Right atrium auricular region (tissue), 2 donors: ENCODE data around the gene DMD. TPM values are rescaled to one million over a fixed set of nuclear protein-coding genes. Genes with fewer than 3 reads are reported as not detected.

Experiments used
- DNase-seq: peaks from one replicate; pipeline ENCODE4 v3.0.0-alpha.2; 2019; ENCODE audit warnings: low spot score
- H3K27ac ChIP-seq, 2 donors: fragments of 200-600 bp; sonication (generic); 1 replicate in 1 of 2; 2 replicates in 1 of 2; pipeline ENCODE4 v1.5.1; 2016 to 2019
- H3K27me3 ChIP-seq, 2 donors: fragments of 200-600 bp; sonication (generic); one replicate each; pipeline versions ENCODE4 v1.5.1 to v1.6.0; 2017 to 2019
- H3K36me3 ChIP-seq: fragments of 200-600 bp; sonication (generic); one replicate; pipeline ENCODE4 v1.5.1; 2016
- H3K4me1 ChIP-seq, 2 donors: fragments of 200-600 bp; sonication (generic); one replicate each; pipeline versions ENCODE4 v1.5.1 to v1.6.0; 2017 to 2019
- H3K4me3 ChIP-seq, 2 donors: fragments of 200-600 bp; sonication (generic); 1 replicate in 1 of 2; 2 replicates in 1 of 2; pipeline ENCODE4 v1.5.1; 2017 to 2019; ENCODE audit warnings: mild to moderate bottlenecking in 1 of 2, moderate library complexity in 1 of 2
- H3K9me3 ChIP-seq, 2 donors: fragments of 200-600 bp; sonication (generic); one replicate each; pipeline ENCODE4 v1.5.1; 2019
- CTCF ChIP-seq, 2 donors: fragments of 200-600 bp; sonication (generic); IDR thresholded peaks; one replicate each; pipeline ENCODE4 v1.5.1; 2019; ENCODE audit warnings: antibody characterized with exemption in 2 of 2
- total RNA-seq, 2 donors: library from RNA; depleted of rRNA; stranded (reverse); fragments of >200 nt; gene quantifications; one replicate each; pipeline ENCODE4 v1.1.0, GENCODE V29; 2016

Gene DMD
- total RNA-seq, 2 donors from 2014 or later = 111 to 135 TPM

DNA sequence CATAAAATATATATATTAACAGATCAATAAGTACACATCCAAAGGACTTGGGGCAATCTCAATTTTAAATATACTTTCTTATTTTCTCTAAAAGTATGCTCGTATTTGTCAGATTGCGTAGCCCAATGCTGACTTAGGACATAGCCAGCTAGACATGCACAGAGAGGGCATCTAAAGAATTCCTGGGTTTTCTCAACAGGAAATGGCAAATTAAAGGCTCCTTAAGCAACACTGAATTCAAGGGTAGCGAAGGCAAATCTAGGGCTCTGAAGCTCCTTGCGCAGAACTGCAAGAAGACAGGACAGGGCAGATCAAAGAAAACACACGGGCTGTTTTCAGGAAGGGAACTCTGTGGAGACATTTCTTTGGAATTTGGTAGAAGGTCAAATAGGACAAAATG is 2044.9 kb downstream of the DMD start:
- Histone ChIP-seq H3K27ac (no peak overlapping the region), H3K36me3 (no peaks in the 10 kb centered on the region), H3K4me3 (no peak overlapping the region), H3K27me3 (no peaks in the 10 kb centered on the region), H3K9me3 (no peaks in the 10 kb centered on the region), H3K4me1 (no peaks in the 10 kb centered on the region)
- no peak for TF ChIP-seq CTCF (IDR thresholded peaks at IDR 0.05)
- no peak for DNase-seq

GRCh38 chrX:31165241-31166035 is 2045.9 kb downstream of the DMD start:
- H3K27me3 ChIP-seq = no peaks in the 10 kb centered on the region
- no peaks in the 10 kb centered on the region for H3K36me3 ChIP-seq
- no peaks in the 10 kb centered on the region for H3K9me3 ChIP-seq
- no peak for DNase-seq
- no peaks in the 10 kb centered on the region for H3K4me1 ChIP-seq
- H3K4me3 ChIP-seq = no peak overlapping the region
- no peak for TF ChIP-seq CTCF (IDR thresholded peaks at IDR 0.05)
- no peak overlapping the region for H3K27ac ChIP-seq

- Histone ChIP-seq H3K27me3 (no peaks in the 10 kb centered on the region), H3K4me1 (no peaks in the 10 kb centered on the region), H3K9me3 (no peaks in the 10 kb centered on the region), H3K4me3 (no peak overlapping the region), H3K27ac (no peak overlapping the region), H3K36me3 (no peaks in the 10 kb centered on the region)
- TF ChIP-seq CTCF (IDR thresholded peaks at IDR 0.05) = no peak
- DNase-seq = no peak
Measured at GRCh38 chrX:31154946-31155345, 2056.4 kb downstream of the DMD start.

- H3K4me3 ChIP-seq = no peak overlapping the region
- no peaks in the 10 kb centered on the region for H3K36me3 ChIP-seq
- H3K4me1 ChIP-seq = no peaks in the 10 kb centered on the region
- H3K27ac ChIP-seq = no peak overlapping the region
- no peaks in the 10 kb centered on the region for H3K27me3 ChIP-seq
- no peak for DNase-seq
- TF ChIP-seq CTCF (IDR thresholded peaks at IDR 0.05) = no peak
- no peaks in the 10 kb centered on the region for H3K9me3 ChIP-seq
Measured at GRCh38 chrX:31153475-31154047, 2057.8 kb downstream of the DMD start.

DNA sequence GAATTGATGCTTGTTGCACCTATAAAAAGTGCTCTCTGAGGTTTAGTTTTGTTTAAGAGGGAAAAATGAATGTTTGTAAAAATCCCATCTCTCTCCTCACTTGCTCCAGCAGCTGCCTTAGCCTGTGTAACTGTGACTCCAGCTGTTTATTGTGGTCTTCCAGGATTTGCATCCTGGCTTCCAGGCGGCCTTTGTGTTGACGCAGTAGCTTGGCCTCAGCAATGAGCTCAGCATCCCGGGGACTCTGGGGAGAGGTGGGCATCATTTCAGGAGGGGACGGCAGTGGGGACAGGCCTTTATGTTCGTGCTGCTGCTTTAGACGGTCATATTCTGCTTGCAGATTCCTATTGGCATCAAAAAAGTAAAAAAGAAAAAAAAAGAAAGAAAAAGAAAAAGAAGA is 2064.2 kb downstream of the DMD start:
- Histone ChIP-seq H3K4me1 (no peaks in the 10 kb centered on the region), H3K36me3 (peaks cover 12% of the 10 kb centered on the region), H3K27ac (no peak overlapping the region), H3K4me3 (no peak overlapping the region), H3K27me3 (no peaks in the 10 kb centered on the region), H3K9me3 (no peaks in the 10 kb centered on the region)
- DNase-seq = no peak
- no peak for TF ChIP-seq CTCF (IDR thresholded peaks at IDR 0.05)
